HCT116 (cell line): ENCODE measurements around the gene DUSP16. TPM values are rescaled to one million over a fixed set of nuclear protein-coding genes. Genes with fewer than 3 reads are reported as not detected.

Experiments
- ATAC-seq: fragments of 200-7000 bp; cut with Tn5 transposase; 2 replicates; pipeline ENCODE4 v1.9.1; 2020; ENCODE audit warnings: mild to moderate bottlenecking, moderate library complexity
- BruUV-seq: library from RNA; stranded (reverse); fragments of 400-500 nt; replicated peaks from 2 replicates; lab custom pipeline; 2021; lab: Mats Ljungman, UMichigan
- CTCF ChIA-PET: fragments of 300-600 bp; sonication (Branson Sonifier 250); formaldehyde crosslinking; loops from one replicate; lab custom pipeline; 2021; ENCODE audit warnings: antibody characterized with exemption; lab: Charles Lee
- POLR2A ChIA-PET: fragments of 300-600, 350-600 bp; sonication (Branson Sonifier 250); formaldehyde crosslinking; loops from one replicate; lab custom pipeline; 2021; ENCODE audit warnings: antibody characterized with exemption; lab: Charles Lee
- RAD21 ChIA-PET, 2 experiments: fragments of 300-600 bp; sonication (Branson Sonifier 250); formaldehyde crosslinking; loops; one replicate each; lab custom pipeline; 2023; ENCODE audit warnings: low total read pairs in 2 of 2; ENCODE audit not compliant: uncharacterized antibody in 2 of 2, unreplicated experiment in 2 of 2, low non-redundant PET in 1 of 2; lab: Charles Lee
- DNase-seq: peaks from one replicate; pipeline ENCODE4 v3.0.0-alpha.2; 2010; ENCODE audit warnings: low read depth, low spot score
- H2AFZ ChIP-seq: fragments of 200-600 bp; shearing (Covaris generic), sonication (generic); 2 replicates; pipeline ENCODE4 v1.6.1; 2017; ENCODE audit warnings: low read depth, mixed run types, mixed read lengths, antibody characterized with exemption, low read length; ENCODE audit not compliant: poor library complexity, severe bottlenecking
- H3K27ac ChIP-seq: 2 replicates; pipeline ENCODE4 v1.5.1; 2012; ENCODE audit warnings: low read depth, low read length
- H3K27me3 ChIP-seq: fragments of 200-600 bp; sonication (generic); 2 replicates; pipeline ENCODE4 v1.6.1; 2016; ENCODE audit warnings: mixed run types, low read length, mixed read lengths; ENCODE audit not compliant: insufficient read depth
- H3K36me3 ChIP-seq, 2 experiments: fragments of 200-500 bp in 1 of 2; fragments of 200-600 bp in 1 of 2; sonication (Bioruptor generic) in 1 of 2; sonication (generic) in 1 of 2; 2 replicates each; pipeline versions ENCODE4 v1.5.1 to v1.6.1; 2014 to 2016; ENCODE audit warnings: low read length in 2 of 2, inconsistent platforms in 1 of 2, mixed read lengths in 1 of 2, mixed run types in 1 of 2; ENCODE audit not compliant: insufficient read depth in 2 of 2, control insufficient read depth in 1 of 2
- H3K4me1 ChIP-seq, 2 experiments: fragments of 200-600 bp in 1 of 2; sonication (generic) in 1 of 2; 2 replicates each; pipeline versions ENCODE4 v1.5.1 to v1.6.1; 2012 to 2017; ENCODE audit warnings: low read length in 2 of 2, inconsistent platforms in 1 of 2, mild to moderate bottlenecking in 1 of 2, mixed read lengths in 1 of 2, mixed run types in 1 of 2, moderate library complexity in 1 of 2; ENCODE audit not compliant: insufficient read depth in 2 of 2, control insufficient read depth in 1 of 2
- H3K4me2 ChIP-seq: fragments of 200-600 bp; sonication (generic); 2 replicates; pipeline ENCODE4 v1.6.1; 2017; ENCODE audit warnings: mixed run types, low read length, mixed read lengths
- H3K4me3 ChIP-seq, 2 experiments: fragments of 200-600 bp in 1 of 2; sonication (generic) in 1 of 2; replicated peaks in 1 of 2; 2 replicates each; pipeline ENCODE4 v1.5.1; 2011 to 2016; ENCODE audit warnings: low read length in 2 of 2, control low read depth in 1 of 2, low read depth in 1 of 2, mild to moderate bottlenecking in 1 of 2, mixed read lengths in 1 of 2, mixed run types in 1 of 2
- H3K79me2 ChIP-seq: fragments of 200-600 bp; sonication (generic); 2 replicates; pipeline ENCODE4 v1.6.1; 2017; ENCODE audit warnings: mild to moderate bottlenecking, mixed run types, low read length, moderate library complexity, mixed read lengths; ENCODE audit not compliant: insufficient read depth
- H3K9ac ChIP-seq: fragments of 200-600 bp; sonication (generic); 2 replicates; pipeline ENCODE4 v1.6.1; 2016; ENCODE audit warnings: low read length, mixed read lengths
- H3K9me2 ChIP-seq: fragments of 200-600 bp; sonication (generic), shearing (Covaris generic); 2 replicates; pipeline ENCODE4 v1.6.1; 2017; ENCODE audit warnings: mixed run types, mild to moderate bottlenecking, moderate library complexity; ENCODE audit not compliant: insufficient read depth
- H3K9me3 ChIP-seq, 2 experiments: fragments of 200-500 bp in 1 of 2; fragments of 200-600 bp in 1 of 2; sonication (Bioruptor generic) in 1 of 2; sonication (generic) in 1 of 2; 2 replicates each; pipeline ENCODE4 v1.6.1; 2014 to 2017; ENCODE audit warnings: low read length in 2 of 2, mixed read lengths in 2 of 2, inconsistent platforms in 1 of 2, low read depth in 1 of 2, mild to moderate bottlenecking in 1 of 2, mixed run types in 1 of 2, moderate library complexity in 1 of 2; ENCODE audit not compliant: control insufficient read depth in 1 of 2, insufficient read depth in 1 of 2
- H4K20me1 ChIP-seq: fragments of 200-600 bp; sonication (generic), shearing (Covaris generic); 2 replicates; pipeline ENCODE4 v1.6.1; 2017; ENCODE audit warnings: mixed run types, mild to moderate bottlenecking, moderate library complexity; ENCODE audit not compliant: insufficient read depth
- CBX3 ChIP-seq: IDR thresholded peaks from 2 replicates; pipeline ENCODE4 v1.6.1; 2012; ENCODE audit warnings: low read depth
- CEBPB ChIP-seq: IDR thresholded peaks from 2 replicates; pipeline ENCODE4 v1.6.1; 2012; ENCODE audit warnings: low read depth
- CTCF ChIP-seq, 3 experiments: fragments of 200-600 bp in 1 of 3; sonication (generic) in 1 of 3; IDR thresholded peaks in 2 of 3; conservative IDR thresholded peaks in 1 of 3; 2 replicates each; pipeline ENCODE4 v1.5.1; 2012 to 2017; ENCODE audit warnings: low read depth in 2 of 3, low read length in 2 of 3, antibody characterized with exemption in 1 of 3, borderline replicate concordance in 1 of 3, control low read depth in 1 of 3, mild to moderate bottlenecking in 1 of 3, mixed read lengths in 1 of 3, mixed run types in 1 of 3, moderate library complexity in 1 of 3; ENCODE audit not compliant: insufficient read depth in 1 of 3
- EGR1 ChIP-seq: IDR thresholded peaks from 2 replicates; pipeline ENCODE4 v1.6.1; 2012; ENCODE audit warnings: low read depth
- ELF1 ChIP-seq: IDR thresholded peaks from 2 replicates; pipeline ENCODE4 v1.6.1; 2012; ENCODE audit warnings: low read depth, borderline replicate concordance
- EZH2 ChIP-seq: fragments of 200-600 bp; sonication (generic); IDR thresholded peaks from 2 replicates; pipeline ENCODE4 v1.6.1; 2017; ENCODE audit warnings: antibody characterized with exemption, mixed run types
- EZH2phosphoT487 ChIP-seq: fragments of 200-600 bp; IDR thresholded peaks from 2 replicates; pipeline ENCODE4 v1.6.1; 2018; ENCODE audit warnings: antibody characterized with exemption, borderline replicate concordance
- FOSL1 ChIP-seq: IDR thresholded peaks from 2 replicates; pipeline ENCODE4 v1.6.1; 2012; ENCODE audit warnings: low read depth
- JUND ChIP-seq: IDR thresholded peaks from 2 replicates; pipeline ENCODE4 v1.6.1; 2012
- MAX ChIP-seq: IDR thresholded peaks from 2 replicates; pipeline ENCODE4 v1.6.1; 2012
- POLR2A ChIP-seq: IDR thresholded peaks from 2 replicates; pipeline ENCODE4 v1.7.0; 2011; ENCODE audit warnings: borderline replicate concordance; ENCODE audit not compliant: insufficient read depth, insufficient read length; ENCODE audit errors: extremely low read depth
- POLR2AphosphoS5 ChIP-seq: IDR thresholded peaks from 2 replicates; pipeline ENCODE4 v1.6.1; 2011; ENCODE audit warnings: mild to moderate bottlenecking, low read depth, low read length, moderate library complexity
- SIN3A ChIP-seq: IDR thresholded peaks from 2 replicates; pipeline ENCODE4 v1.6.1; 2012; ENCODE audit warnings: low read depth
- SP1 ChIP-seq: IDR thresholded peaks from 2 replicates; pipeline ENCODE4 v1.6.1; 2012; ENCODE audit warnings: low read depth
- TCF7L2 ChIP-seq: IDR thresholded peaks from 2 replicates; pipeline ENCODE4 v1.7.0; 2011; ENCODE audit warnings: borderline replicate concordance, inconsistent platforms; ENCODE audit not compliant: insufficient read depth, insufficient read length; ENCODE audit errors: extremely low read depth
- ZFX ChIP-seq: fragments of 450-650 bp; IDR thresholded peaks from 2 replicates; pipeline ENCODE4 v1.6.1; 2017
- ZNF274 ChIP-seq: fragments of 200-500 bp; sonication (Bioruptor generic); IDR thresholded peaks from 2 replicates; pipeline ENCODE4 v1.6.1; 2014; ENCODE audit warnings: mild to moderate bottlenecking, low read depth, low read length, inconsistent platforms
- intact Hi-C: fragments of 100-400 bp; cut with micrococcal nuclease; formaldehyde crosslinking; loops from 2 replicates; pipeline ENCODE4 v1.10.0; 2022
- total RNA-seq: library from RNA; stranded (reverse); gene quantifications from one replicate; pipeline ENCODE4 v1.2.1, GENCODE V29; 2021; ENCODE audit not compliant: unreplicated experiment
- TF ChIP-seq, protein P1 (sequence below): IDR thresholded peaks from 2 replicates; pipeline ENCODE4 v1.6.1; 2011; ENCODE audit warnings: mild to moderate bottlenecking, low read length, moderate library complexity; ENCODE audit not compliant: insufficient replicate concordance; ENCODE audit errors: extremely low read depth
- TF ChIP-seq, protein P2 (sequence below): IDR thresholded peaks from 2 replicates; pipeline ENCODE4 v1.6.1; 2012

The DUSP16 gene
- total RNA-seq, 1 experiment from 2014 or later, result 13.4 TPM

DNA sequence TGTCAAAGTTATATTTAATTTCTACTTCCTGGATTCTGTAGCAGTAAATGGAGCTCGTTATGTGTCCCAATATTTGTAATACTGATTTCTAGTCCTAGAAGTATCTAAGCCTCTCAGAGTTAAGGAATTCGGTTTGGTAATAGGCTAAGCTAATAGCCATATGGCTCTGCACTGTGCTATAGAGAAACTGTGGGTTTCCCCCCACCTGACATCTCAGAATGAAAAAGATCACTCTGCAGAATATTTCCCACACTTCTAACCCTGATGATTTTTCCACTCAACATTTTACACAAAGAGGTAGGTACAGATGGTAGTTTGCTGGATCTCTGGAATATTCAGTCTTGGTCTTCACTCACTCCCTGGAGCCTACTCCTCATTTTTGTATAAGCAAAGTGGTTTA lies 134.6 kb downstream of the DUSP16 start:
- Histone ChIP-seq H3K9me3 (peaks cover 0 to 5% of the 10 kb centered on the region in 2 experiments; a peak in 1 of 4 replicates), H3K79me2 (no peaks in the 10 kb centered on the region), H3K4me1 (no peaks in the 10 kb centered on the region), H3K4me2 (no peak overlapping the region), H3K27me3 (no peaks in the 10 kb centered on the region), H3K9ac (no peak overlapping the region), H4K20me1 (no peaks in the 10 kb centered on the region), H3K9me2 (no peaks in the 10 kb centered on the region), H3K36me3 (no peaks in the 10 kb centered on the region), H3K4me3 (no peak overlapping the region), H2AFZ (no peak overlapping the region), H3K27ac (no peak overlapping the region)
- no TSS peak for BruUV-seq
- intact Hi-C loops, result no loop called here
- DNase-seq (no peak), ATAC-seq (no peak)
- no peak for TF ChIP-seq TCF7L2
- TF ChIP-seq MAX, result no peak
- TF ChIP-seq CEBPB, result no peak
- TF ChIP-seq, protein P1, sequence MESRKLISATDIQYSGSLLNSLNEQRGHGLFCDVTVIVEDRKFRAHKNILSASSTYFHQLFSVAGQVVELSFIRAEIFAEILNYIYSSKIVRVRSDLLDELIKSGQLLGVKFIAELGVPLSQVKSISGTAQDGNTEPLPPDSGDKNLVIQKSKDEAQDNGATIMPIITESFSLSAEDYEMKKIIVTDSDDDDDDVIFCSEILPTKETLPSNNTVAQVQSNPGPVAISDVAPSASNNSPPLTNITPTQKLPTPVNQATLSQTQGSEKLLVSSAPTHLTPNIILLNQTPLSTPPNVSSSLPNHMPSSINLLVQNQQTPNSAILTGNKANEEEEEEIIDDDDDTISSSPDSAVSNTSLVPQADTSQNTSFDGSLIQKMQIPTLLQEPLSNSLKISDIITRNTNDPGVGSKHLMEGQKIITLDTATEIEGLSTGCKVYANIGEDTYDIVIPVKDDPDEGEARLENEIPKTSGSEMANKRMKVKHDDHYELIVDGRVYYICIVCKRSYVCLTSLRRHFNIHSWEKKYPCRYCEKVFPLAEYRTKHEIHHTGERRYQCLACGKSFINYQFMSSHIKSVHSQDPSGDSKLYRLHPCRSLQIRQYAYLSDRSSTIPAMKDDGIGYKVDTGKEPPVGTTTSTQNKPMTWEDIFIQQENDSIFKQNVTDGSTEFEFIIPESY, result no peak
- TF ChIP-seq POLR2A, result no peak
- TF ChIP-seq SIN3A, result no peak
- no peak for TF ChIP-seq FOSL1
- TF ChIP-seq EZH2phosphoT487, result no peak
- no peak for TF ChIP-seq JUND
- no peak for TF ChIP-seq ELF1
- TF ChIP-seq ZFX, result no peak
- no peak for TF ChIP-seq EGR1
- TF ChIP-seq CBX3, result no peak
- TF ChIP-seq, protein P2, sequence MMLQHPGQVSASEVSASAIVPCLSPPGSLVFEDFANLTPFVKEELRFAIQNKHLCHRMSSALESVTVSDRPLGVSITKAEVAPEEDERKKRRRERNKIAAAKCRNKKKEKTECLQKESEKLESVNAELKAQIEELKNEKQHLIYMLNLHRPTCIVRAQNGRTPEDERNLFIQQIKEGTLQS, result no peak
- TF ChIP-seq POLR2AphosphoS5, result no peak
- TF ChIP-seq CTCF (IDR thresholded peaks at IDR 0.05 in 2 of 3, conservative IDR thresholded peaks at IDR 0.05 in 1 of 3; ENCODE audit: borderline replicate concordance in 1 of 3, insufficient read depth in 1 of 3, low read depth in 2 of 3, low read length in 2 of 3), result no peak
- TF ChIP-seq SP1, result no peak
- no peak for TF ChIP-seq ZNF274
- TF ChIP-seq EZH2, result no peak
- CTCF ChIA-PET, result no interaction called here
- RAD21 ChIA-PET, result no interaction called here
- POLR2A ChIA-PET, result no interaction called here
